Measurements from ENCODE around the gene HMG20B.

The HMG20B gene

DNA sequence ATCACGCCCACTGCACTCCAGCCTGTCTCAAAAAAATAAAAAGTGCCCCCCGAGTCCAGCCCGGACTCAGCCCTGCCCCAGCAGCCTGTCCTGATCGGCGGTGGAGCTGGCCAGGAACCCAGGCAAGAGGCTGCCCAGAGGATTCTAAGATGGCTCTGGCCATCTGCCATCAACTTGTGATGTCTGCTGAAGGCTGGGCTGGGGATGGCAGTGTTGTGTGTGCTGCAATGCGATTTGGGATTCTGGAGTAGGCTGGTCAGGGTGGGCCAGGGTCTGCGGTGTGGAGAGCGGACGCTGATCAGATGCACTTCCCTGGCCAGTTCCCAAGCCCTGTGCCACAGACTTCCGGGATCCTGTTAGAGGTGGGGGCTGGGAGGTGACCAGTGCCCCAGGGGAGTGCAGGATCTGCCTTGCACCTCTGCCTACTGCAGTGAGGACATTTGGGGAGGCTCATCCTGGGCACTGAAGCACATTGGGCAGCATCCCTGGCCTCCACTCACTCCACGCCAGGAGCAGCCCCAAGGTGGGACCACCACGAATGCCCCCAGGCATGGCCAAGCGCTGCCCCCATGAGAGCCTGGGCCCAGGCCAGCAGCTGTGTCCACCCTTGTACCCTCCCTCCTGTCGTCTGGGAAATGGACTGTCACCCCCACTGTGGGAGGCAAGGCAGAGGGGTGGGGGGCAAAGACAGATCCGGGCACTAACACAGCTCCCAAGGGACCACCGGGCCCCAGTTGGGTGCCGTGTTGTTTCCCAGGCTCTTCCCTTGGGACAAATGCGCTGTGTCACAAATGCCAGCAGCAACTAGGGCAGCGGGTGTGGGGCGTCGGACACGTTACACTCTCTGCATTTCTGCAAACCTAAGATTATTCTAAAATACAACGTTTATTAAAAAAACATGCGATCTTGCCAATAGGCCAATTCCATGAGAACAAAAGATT, 37.3 kb downstream of the HMG20B start:
- no peak for DNase-seq

DNA sequence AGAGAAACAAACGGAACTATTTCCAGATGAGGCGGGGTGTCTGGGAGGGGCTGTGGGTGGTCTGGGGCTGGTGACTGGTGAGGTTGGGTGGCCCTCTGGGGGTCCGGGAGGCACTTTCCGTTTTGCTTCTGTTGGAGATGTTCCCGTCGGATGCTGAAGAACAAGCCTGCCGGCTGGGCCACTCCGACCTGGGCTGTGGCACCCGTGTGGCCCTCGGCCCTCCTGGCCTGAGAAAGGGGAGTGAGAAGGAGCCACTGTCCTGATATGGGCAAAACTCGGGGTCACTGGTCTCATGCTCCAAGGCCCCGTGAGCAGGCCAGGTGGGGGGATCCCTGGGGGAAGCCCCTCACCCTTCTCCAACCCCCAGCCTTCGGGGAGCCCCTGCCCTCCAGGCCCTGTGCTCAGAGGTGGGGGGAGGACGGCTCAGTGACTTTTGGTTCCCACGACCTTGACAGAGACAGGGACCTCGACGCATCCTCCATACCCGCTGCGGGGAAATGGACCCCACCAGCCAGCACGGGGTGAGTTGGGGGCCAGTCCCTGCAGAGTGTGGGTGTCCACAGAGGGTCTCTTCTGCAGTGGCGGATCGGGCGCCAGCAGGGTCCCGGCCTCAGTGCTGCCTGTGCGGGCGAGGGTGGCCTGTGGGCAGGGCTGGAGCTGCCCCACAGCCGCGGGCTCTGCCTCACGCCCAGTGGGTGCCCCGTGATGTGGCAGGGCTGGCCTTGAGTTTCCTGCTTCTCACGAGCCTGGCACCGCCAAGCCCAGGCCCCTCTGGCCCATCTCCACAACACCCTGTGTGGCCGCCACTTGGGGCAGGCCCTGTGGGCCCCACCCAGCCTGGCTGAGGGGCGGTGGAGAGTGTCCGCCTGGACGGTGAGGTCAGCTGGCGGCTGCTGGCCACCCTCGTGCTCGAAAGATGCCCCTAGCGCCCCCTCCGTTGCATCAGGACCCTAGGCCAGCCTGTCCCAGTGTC, 38.3 kb downstream of the HMG20B start:
- no peak for DNase-seq

DNA sequence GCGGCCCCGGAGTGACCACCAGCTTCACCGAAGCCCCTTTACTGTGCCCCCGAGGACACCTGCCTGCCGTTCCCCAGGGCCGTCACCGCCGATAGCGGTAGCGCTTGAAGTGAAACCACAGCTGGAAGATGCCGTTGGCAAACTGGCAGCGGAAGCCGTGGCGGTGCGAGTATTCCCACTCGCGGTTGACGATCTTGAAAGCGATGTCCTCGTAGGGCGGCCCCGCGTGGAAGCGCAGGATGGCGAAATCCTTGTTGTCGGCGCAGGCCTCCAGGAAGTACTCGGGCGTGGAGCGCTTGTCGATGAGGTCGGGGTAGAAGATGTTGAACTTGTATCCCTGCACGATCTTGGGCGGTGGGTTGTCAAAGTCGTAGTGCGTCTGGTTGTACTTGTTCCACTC, 39.1 kb downstream of the HMG20B start:
- no peak for DNase-seq

DNA sequence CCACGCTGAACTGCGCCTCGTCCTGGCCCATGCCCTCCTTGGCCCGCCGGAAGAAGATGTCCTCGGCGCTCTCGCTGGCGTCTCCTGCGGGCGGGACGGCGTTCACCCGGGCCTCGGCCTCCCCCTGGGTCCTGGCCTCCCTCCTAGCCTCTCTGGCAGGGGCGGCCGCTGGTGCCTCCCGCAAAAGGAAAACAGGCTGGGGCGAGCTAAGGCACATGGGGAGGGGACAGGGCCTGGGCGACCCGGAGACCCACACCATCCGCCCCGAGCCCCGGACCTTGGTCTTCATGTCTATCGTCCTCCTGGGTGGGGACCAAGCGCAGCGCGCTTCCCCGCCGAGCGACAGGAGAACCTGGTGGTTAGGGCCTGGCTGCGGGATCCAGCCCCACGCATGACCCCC, 39.6 kb downstream of the HMG20B start:
- DNase-seq, result no peak

DNA sequence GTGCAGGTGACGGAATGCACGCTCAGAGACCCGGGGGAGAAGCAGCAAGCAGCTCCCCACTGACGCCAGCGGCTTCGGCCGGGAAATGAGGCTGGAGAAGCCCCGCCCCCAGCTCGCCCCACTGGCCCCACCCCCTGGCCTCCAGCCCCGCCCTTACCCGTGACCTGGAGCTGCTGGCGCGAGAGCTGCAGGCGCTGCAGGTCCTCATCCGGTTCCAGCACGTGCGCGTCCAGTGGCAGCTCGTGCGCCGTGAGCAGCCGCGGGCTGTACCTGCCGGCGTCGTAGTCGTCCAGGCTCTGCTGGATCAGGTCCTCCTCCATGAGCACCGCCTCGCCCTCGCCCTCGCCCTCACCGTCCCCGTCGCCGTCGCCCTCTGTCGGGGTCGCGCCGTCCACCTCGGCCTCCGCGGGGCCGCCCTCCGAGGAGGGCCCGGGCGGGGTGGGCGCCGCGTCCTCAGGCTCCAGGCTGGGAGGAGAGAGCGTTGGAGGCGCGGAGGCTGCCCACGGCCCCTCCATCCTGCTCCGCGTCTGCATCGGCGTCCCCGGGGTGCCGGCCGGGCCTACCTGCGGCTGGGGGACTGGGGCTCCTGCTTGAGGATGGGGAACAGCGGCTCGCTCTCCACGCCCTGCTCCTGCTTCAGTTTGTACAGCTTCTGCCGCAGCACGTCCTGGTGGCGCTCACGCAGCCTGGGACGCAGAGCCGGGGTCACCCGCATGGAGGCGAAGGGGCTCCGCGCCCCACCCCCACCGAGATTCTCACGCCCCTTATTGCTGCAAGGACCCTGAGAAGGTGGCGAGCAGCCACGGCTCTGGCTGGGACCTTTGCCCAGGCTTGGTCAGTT, 40.4 kb downstream of the HMG20B start:
- no peak for DNase-seq

DNA sequence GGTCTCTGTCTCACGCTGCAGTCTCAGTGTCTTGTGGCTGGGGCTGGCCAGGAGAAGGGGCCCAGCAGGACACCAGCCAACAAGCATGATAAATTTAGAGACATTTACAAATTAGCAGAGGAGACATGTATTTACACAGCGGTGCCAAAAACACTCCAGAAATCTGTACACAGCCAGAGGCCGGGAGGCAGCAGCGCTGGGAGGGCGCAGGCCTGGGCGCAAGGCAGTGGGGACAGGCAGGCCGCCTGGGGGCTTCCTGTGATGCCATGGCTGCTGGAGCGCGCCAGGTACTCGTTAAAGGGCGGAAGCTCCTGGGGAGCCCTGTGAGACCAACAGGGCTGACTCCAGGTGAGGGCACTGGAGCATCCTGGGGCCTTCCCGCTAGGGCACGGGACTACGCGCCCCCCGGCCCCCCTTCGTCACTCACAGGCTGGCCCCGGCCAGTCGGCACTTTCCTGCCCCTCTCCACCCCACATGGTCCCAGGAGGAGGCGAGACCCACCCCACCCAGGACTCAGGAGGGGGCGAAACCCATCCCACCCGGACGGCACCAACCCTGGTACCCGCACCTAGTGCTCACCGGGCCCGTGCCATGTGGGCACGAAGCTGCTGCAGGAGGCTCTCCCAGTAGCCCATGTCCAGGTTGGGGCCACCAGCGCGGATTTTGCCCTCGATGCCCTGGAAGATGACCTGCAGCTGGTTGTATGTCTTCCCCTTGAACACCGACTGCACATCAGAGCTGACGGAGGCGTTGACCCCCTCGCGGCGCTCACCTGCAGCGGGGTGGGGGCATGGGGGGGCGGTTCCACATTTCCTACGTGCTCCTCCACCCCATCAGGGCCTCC, 41.3 kb downstream of the HMG20B start:
- DNase-seq, result no peak

DNA sequence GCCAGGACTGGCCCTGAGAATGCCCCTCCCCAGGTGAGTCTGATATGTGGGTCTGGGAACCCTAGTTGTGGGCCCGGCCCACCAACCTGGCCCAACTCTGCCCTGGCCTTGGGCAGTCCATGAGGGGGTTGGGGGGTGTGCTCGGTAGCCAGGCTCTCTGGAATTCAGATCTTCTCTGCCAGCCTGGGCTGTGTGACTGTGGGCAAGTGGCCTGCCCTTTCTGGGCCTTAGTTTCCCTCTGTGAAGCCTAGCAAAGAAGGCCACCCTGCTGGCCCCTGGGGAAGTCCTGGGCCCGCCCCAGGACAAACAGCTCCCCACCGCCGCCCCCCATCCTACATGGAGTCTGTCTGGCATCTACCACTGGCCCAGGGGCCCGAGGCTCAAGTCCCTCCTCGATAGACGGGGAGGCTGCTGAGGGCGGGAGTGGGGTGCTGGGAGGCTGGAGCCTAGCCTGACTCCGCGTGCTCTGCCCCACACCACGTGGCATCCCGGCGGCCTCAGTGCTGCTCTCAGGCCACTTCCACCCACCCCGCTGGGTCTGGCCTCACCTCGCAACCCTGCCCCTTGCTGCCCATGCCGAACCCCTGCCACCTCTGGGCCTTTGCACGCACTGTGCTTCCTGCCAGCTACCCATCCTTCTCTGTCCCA, 42.2 kb downstream of the HMG20B start:
- DNase-seq, result no peak

DNA sequence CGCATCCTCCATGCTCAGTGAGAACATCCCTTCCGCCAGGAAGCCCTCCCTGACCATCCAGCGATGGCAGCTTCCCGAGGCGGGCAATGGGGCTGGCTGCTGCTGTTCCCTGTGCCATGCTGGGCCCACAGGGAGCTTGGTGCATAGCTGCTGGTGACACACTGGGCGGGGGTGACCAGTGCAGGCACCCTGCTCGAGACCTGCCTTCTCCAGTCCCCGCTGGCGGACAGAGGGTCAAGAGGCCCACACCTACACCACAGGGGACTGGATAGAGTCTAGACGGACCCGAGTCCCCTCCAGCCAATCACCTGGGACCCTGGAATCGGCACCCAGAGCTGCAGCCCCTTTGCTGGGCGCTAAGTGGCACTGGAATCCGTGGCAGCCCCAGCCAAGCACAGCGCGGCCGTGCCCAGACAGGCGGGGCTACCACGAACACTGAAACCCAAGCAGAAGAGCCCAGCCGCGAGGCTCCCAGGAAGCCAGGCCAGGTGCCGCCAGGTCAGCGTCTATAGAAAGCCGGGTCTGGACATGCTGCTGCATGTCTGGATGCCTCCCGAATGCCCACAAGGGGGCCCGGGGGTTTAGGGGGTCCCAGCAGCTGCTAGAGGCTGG, 42.9 kb downstream of the HMG20B start:
- DNase-seq, result no peak

DNA sequence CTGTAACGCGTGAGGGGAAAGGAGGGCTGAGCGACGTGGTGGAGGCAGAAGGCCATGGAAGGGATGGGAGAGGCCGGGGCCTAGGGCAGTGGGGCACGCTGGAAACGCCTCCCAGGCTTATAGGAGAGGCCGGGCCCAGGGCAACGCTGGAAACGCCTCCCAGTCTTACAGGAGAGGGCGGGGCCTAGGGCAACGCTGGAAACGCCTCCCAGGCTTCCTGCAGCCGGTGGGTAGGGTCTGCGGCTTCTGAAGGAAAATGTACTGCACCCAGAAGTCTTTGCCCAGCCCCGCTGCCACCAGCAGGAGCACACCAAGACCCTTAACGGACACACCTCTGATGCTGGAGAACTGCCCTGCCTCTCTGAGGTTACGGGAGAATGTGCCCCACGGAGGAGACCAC, 44.7 kb downstream of the HMG20B start:
- DNase-seq, result no peak

DNA sequence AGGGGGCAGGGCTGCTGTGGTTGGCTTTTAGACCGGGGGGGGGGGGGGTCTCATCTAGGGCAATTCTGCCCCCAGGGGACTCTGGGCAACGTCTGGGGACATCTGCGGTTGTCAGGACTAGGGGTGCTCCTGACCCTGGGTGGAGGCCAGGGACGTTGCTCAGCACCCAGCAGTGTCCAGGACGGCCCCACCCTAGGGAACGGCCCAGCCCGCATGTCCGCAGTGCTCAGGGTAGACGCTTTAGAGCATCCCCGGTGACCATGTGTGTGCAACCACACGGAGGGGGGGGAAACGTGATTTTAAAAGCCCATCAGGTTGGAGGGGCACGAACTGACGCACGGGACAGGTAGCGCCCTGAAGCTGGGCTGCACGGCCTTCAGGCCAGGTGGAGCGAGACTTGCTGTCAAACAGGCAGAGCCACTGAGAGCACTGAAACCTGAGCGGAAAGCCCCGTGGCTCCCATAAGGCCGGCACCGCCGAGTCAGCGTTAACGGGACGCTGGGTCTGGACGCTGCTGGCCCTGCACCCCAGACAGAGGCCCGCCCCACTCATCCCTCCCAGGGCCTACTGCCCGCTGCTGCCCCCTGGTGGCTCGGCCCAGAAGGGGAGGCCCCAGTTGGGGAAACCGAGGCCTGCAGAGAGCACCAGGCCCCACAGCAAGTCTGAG, 45.5 kb downstream of the HMG20B start:
- no peak for DNase-seq

DNA sequence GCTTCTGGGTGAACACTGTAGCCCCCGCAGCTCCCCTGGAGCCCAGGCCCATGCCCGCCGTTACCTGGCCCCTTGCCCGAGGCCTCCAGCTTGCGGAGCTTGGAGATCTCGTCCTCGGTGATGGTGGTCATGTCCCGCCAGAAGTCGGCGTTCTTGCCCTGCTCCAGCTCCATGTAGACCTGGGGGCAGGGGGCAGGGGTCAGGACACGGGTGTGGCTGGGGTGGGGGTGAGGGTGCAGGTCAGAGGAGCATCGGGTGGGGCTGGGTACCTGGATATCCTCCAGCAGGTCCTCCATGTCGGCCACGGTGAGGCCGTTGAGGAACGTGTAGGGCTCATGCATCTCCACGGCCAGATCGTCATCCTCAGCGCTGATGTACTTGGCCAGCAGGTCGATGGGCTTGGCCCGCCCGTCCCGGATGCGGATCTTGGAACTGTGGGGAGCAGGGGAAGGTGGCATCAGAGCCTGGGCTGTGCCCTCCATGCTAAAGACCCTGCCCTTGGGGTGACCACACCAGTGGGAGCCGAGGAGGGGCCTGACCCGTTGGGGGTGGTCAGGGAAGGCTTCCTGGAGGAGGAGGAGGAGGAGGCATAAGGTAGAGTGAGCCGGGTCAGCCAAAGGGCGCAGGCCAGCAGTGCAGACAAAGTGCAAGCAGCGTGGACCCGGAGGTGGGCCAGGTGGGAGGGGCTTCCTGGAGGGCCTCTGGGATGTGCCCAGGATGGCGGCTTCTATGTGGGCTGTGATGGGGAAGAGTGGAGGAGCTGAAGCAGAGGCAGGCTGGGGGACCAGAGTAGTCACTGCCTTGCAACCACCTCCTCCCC, 46.3 kb downstream of the HMG20B start:
- no peak for DNase-seq

DNA sequence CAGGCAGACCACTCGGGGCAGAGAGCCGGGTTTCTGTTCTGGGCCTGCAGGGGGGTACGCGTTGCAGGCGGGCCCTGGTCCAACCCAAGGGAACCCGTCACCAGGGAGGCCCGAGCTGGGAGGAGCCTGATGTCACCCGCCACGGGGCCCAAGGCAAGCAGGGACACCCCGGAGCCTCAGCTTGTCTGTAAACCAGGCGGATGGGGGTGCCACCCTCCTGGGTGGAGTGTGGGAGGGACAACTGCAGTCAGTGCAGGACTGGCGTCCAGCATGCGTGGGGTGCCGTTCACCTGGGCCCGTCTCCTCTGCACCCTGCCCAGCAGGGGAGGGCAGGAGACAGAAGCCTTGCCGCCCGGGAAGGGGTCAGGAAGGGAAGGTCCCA, 46.9 kb downstream of the HMG20B start:
- no peak for DNase-seq

DNA sequence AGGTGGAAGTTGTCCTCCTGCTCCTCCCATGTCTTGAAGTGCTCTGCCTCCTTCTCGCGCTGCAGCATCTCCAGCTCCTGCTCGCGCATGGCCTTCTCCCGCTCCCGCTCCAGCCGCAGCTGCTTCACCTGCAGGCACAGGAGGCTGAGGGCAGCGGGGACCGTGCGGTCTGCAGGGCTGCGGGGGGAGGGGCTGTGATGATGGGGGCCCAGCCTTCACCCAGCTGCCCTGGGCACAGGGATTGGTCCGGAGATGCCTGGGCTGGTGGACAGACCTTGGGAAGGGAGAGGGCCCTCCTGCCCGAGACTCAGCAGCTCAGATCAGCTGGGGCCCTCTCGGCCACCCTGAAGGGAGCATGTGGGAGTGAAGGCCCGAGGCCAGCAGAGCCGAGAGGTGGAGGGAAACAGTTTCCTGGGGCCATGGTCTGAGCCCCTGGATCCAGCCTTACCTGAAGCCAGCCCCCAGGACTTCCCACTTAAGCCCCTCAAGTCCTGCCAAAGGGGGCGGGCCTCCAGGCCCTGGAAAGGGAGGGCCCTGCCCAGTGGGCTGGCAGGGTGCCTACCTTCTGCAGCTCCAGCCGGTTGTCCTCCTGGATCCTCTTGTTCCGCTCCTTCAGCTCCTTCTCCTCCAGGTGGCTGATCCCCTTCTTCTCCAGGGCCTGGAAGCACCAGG, 47.5 kb downstream of the HMG20B start:
- no peak for DNase-seq

DNA sequence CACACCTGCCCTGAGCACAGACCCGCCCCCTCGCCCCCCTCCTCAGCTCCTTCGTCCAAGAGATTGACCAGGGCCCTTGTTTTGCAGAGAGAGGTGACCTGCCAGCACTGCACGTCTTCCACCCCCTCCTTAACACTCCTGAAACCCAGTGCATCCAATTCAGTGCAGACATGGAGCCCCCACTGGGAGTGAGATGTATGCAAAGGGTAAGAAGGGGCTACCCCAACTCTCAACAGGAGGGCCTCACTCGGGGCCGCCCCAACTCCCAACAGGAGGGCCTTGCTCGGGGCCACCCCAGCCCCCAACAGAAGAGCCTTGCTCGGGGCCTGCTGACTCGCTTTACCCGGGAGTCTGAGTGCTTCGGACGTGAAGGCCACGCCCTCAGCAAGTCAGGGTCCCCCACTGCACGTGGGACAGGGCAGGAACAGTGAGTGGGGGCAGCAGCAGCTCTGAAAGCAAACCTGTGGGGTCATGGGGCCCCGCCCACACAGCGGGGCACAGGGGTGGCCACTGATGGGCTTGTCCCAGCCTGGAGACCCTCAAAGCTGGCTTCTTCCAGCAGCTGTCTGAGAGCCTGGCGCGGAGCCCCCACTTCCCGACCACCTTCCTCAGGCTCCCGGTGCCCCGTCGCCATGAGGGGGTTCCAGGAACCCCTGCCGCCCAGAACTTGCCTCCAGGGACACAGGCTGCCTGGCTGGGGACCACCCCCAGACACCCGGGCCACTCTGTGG, 48.2 kb downstream of the HMG20B start:
- DNase-seq, result no peak

DNA sequence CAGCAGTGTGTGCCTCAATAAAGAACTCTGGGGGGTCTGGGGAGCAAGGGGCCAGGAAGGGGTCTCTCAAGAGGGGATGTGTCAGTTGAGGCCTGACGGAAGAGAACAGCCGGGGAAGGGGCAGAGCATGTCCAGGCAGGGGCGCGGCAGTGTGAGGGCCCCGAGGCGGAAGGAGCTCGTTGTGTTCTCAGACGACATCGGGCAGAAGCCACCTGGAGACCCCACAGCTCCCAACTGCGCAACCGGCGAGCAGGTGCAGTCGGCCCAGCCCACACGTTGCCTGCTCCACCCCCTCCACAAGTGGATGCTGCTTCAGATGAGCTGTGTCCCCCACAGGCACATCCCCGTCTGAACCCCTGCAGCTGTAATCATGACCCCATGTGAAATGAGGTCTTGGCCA, 48.9 kb downstream of the HMG20B start:
- DNase-seq, result no peak

DNA sequence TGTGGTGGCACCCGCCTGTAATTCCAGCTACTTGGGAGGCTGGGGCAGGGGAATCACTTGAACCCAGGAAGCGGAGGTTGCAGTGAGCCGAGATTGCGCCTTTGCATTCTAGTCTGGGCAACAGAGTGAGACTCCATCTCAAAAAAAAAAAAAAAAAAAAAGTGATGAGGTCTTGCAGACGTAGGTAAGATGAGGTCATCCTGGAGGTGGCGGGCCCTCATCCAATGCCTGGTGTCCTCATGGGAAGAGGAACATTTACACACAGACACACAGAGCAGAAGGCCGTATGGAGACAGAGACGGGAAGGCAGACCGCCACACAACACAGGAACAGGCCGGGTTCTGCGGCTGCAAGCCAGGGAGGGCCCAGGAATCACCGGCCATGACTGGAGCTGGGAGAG, 49.5 kb downstream of the HMG20B start:
- DNase-seq, result no peak

DNA sequence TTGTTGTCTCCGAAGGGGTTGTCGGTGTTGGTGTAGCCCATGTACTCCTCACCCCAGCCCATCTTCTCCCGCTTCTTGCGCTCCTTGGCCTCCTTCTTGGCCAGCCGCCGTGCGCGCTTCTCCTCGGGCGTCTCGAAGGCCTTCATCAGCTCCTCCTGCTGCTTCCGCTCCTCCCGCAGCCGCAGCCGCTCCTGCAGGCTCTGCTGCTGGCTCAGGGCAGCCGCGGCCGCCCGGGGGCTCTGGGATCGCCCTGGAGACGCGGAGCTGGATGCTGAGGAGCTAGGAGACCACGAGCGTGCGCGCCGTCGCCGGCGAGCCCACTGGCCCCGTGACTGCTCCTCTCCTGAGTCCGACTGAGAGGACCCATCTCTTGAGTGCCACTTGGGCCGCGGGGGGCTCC, 51.0 kb downstream of the HMG20B start:
- no peak for DNase-seq

DNA sequence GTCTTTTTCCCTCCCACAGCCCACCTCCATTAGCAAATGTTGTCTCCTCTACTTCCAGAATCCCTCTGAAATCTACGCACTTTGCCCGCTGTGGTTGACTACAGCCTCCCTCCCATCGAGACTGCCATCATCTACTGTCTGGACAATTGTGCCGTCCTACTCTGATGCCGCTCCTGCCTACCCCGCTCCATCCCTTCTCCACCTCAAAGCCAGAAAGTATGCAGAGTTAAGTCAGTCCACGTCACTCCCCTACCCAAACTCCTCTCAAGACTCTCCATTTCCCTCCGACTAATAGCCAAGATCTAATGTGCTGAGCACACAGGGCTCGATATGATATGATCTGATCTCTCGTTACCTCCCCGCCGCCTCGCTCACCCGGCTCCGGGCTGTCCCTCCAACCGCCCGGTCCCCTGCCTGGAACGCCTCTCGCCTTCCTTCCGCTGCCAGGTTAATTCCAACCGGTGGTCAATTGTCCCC, 53.3 kb downstream of the HMG20B start:
- no peak for DNase-seq
